ENCODE measurements around the gene PLEKHH1.

DNA sequence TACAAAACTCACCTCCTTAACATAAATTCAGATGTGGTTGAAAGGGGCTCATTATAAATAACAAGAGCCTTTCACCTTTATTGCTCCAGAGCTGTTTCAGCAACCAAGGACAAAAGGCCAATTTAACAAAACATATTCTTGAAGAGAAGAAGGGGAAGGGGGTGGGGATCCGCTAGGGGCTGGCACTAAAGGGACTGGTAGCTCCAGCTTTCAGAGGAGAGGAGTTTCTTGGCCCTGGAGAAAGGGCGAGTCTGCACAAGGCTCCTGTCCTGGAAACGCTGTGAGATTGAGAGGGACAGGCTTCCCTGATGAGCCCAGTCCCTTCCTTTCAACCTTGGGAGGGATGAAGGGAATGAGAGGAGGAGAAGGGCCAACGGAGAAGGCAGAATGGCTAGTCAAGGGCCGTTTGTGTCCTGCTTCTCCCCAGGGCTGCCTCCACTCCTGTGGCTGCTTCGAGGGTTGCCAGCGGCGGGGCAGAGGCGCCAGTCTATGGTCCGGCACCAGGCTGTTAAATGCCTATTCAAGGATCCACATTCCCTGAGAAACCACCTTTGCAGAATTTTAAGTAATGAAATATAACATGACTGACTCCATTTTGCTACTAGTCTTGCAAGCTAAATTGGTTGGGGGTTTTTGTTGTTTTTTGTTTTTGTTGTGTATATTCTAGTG lies 76.7 kb downstream of the PLEKHH1 start:
- TF ChIP-seq, protein P1, sequence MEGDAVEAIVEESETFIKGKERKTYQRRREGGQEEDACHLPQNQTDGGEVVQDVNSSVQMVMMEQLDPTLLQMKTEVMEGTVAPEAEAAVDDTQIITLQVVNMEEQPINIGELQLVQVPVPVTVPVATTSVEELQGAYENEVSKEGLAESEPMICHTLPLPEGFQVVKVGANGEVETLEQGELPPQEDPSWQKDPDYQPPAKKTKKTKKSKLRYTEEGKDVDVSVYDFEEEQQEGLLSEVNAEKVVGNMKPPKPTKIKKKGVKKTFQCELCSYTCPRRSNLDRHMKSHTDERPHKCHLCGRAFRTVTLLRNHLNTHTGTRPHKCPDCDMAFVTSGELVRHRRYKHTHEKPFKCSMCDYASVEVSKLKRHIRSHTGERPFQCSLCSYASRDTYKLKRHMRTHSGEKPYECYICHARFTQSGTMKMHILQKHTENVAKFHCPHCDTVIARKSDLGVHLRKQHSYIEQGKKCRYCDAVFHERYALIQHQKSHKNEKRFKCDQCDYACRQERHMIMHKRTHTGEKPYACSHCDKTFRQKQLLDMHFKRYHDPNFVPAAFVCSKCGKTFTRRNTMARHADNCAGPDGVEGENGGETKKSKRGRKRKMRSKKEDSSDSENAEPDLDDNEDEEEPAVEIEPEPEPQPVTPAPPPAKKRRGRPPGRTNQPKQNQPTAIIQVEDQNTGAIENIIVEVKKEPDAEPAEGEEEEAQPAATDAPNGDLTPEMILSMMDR (IDR thresholded peaks at IDR 0.05; ENCODE audit: low read depth, low read length) = no peak
- TF ChIP-seq, protein P2, sequence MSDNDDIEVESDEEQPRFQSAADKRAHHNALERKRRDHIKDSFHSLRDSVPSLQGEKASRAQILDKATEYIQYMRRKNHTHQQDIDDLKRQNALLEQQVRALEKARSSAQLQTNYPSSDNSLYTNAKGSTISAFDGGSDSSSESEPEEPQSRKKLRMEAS (IDR thresholded peaks at IDR 0.05; ENCODE audit: low read depth, low read length) = no peak

Measured in NB4 (cell line).